Measurements from ENCODE around the gene COG5. TPM values are rescaled to one million over a fixed set of nuclear protein-coding genes. Genes with fewer than 3 reads are reported as not detected.
A peak's percentile ranks its signal among the peaks of the same experiment; 100 is the strongest.

Gene COG5
- total and polyA plus RNA-seq, 9 of the 15 experiments (the other 6 are each of a cell fraction or from before 2014, with no cell fraction given): 15.3 to 75.1 (median 56.4) TPM

DNA sequence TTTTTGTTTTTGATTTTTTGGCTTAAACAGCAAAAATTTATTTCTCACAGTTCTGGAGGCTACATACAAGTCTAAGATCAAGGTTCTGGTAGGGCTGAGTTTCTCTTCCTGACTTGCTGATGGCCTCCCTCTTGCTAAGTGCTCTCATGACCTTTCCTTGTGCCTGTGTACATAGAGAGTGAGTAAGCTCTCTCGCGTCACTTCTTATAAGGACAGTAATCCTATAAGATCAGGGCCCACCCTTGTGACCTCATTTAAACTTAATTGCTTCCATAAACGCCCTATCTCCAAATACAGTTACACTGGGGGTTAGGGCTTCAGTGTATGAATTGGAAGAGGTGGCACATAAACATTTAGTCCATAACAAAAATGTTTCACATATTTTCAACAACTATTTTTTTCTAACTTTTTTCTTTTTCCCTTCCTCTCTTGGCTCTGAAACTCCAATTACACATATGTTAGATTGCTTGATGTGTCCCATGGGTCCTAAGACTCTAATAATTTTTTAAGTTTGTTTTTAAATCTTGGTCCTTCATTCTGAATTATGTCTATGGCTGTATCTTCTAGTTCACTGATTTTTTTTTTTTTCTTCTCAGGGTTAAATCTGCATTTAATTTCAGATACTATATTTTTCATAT lies 245.1 kb downstream of the COG5 start (continued):
- TF ChIP-seq, protein P1, sequence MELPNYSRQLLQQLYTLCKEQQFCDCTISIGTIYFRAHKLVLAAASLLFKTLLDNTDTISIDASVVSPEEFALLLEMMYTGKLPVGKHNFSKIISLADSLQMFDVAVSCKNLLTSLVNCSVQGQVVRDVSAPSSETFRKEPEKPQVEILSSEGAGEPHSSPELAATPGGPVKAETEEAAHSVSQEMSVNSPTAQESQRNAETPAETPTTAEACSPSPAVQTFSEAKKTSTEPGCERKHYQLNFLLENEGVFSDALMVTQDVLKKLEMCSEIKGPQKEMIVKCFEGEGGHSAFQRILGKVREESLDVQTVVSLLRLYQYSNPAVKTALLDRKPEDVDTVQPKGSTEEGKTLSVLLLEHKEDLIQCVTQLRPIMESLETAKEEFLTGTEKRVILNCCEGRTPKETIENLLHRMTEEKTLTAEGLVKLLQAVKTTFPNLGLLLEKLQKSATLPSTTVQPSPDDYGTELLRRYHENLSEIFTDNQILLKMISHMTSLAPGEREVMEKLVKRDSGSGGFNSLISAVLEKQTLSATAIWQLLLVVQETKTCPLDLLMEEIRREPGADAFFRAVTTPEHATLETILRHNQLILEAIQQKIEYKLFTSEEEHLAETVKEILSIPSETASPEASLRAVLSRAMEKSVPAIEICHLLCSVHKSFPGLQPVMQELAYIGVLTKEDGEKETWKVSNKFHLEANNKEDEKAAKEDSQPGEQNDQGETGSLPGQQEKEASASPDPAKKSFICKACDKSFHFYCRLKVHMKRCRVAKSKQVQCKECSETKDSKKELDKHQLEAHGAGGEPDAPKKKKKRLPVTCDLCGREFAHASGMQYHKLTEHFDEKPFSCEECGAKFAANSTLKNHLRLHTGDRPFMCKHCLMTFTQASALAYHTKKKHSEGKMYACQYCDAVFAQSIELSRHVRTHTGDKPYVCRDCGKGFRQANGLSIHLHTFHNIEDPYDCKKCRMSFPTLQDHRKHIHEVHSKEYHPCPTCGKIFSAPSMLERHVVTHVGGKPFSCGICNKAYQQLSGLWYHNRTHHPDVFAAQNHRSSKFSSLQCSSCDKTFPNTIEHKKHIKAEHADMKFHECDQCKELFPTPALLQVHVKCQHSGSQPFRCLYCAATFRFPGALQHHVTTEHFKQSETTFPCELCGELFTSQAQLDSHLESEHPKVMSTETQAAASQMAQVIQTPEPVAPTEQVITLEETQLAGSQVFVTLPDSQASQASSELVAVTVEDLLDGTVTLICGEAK (IDR thresholded peaks at IDR 0.05): 0 out of 2 replicates have a peak, but pooled peaks have one; percentile 28
- TF ChIP-seq, protein P1 (CRISPR knock-in tag; IDR thresholded peaks at IDR 0.05): no peak
- TF ChIP-seq, protein P2, sequence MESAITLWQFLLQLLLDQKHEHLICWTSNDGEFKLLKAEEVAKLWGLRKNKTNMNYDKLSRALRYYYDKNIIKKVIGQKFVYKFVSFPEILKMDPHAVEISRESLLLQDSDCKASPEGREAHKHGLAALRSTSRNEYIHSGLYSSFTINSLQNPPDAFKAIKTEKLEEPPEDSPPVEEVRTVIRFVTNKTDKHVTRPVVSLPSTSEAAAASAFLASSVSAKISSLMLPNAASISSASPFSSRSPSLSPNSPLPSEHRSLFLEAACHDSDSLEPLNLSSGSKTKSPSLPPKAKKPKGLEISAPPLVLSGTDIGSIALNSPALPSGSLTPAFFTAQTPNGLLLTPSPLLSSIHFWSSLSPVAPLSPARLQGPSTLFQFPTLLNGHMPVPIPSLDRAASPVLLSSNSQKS (CRISPR knock-in tag; IDR thresholded peaks at IDR 0.05): no peak
- TF ChIP-seq, protein P3, sequence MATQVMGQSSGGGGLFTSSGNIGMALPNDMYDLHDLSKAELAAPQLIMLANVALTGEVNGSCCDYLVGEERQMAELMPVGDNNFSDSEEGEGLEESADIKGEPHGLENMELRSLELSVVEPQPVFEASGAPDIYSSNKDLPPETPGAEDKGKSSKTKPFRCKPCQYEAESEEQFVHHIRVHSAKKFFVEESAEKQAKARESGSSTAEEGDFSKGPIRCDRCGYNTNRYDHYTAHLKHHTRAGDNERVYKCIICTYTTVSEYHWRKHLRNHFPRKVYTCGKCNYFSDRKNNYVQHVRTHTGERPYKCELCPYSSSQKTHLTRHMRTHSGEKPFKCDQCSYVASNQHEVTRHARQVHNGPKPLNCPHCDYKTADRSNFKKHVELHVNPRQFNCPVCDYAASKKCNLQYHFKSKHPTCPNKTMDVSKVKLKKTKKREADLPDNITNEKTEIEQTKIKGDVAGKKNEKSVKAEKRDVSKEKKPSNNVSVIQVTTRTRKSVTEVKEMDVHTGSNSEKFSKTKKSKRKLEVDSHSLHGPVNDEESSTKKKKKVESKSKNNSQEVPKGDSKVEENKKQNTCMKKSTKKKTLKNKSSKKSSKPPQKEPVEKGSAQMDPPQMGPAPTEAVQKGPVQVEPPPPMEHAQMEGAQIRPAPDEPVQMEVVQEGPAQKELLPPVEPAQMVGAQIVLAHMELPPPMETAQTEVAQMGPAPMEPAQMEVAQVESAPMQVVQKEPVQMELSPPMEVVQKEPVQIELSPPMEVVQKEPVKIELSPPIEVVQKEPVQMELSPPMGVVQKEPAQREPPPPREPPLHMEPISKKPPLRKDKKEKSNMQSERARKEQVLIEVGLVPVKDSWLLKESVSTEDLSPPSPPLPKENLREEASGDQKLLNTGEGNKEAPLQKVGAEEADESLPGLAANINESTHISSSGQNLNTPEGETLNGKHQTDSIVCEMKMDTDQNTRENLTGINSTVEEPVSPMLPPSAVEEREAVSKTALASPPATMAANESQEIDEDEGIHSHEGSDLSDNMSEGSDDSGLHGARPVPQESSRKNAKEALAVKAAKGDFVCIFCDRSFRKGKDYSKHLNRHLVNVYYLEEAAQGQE (IDR thresholded peaks at IDR 0.05; ENCODE audit: borderline replicate concordance): no peak
- TF ChIP-seq, protein P3 (CRISPR knock-in tag; IDR thresholded peaks at IDR 0.05; ENCODE audit: low read depth): no peak
- no peak for TF ChIP-seq SUPT5H (IDR thresholded peaks at IDR 0.05)
- no peak for TF ChIP-seq PHF21A (IDR thresholded peaks at IDR 0.05; ENCODE audit: borderline replicate concordance, low read depth)
- TF ChIP-seq, protein P4, sequence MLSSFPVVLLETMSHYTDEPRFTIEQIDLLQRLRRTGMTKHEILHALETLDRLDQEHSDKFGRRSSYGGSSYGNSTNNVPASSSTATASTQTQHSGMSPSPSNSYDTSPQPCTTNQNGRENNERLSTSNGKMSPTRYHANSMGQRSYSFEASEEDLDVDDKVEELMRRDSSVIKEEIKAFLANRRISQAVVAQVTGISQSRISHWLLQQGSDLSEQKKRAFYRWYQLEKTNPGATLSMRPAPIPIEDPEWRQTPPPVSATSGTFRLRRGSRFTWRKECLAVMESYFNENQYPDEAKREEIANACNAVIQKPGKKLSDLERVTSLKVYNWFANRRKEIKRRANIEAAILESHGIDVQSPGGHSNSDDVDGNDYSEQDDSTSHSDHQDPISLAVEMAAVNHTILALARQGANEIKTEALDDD (IDR thresholded peaks at IDR 0.05): no peak
- no peak for TF ChIP-seq BHLHE40 (IDR thresholded peaks at IDR 0.05; ENCODE audit: low read length)
